Caco-2 (cell line): ENCODE results near the gene AIG1. TPM values are rescaled to one million over a fixed set of nuclear protein-coding genes. Genes with fewer than 3 reads are reported as not detected.

Experiments
- BruUV-seq: library from RNA; stranded (reverse); fragments of 400-500 nt; replicated peaks from 2 replicates; lab custom pipeline; 2021; lab: Mats Ljungman, UMichigan
- CTCF ChIA-PET: fragments of 300-600 bp; sonication (Branson Sonifier 250); formaldehyde crosslinking; loops from one replicate; lab custom pipeline; 2022; ENCODE audit warnings: antibody characterized with exemption; lab: Charles Lee
- POLR2A ChIA-PET: fragments of 300-600 bp; sonication (Branson Sonifier 250); formaldehyde crosslinking; loops from one replicate; lab custom pipeline; 2022; ENCODE audit warnings: antibody characterized with exemption; lab: Charles Lee
- DNase-seq, 2 experiments: peaks; one replicate each; pipeline versions ENCODE4 v3.0.0 to v3.0.0-alpha.2; 2020 to 2022
- H3K27me3 ChIP-seq: replicated peaks from 2 replicates; pipeline ENCODE4 v1.6.0; 2011; ENCODE audit warnings: low read length; ENCODE audit not compliant: control insufficient read depth, insufficient read depth
- H3K36me3 ChIP-seq: 2 replicates; pipeline ENCODE4 v1.5.1; 2011; ENCODE audit warnings: low read length; ENCODE audit not compliant: control insufficient read depth, insufficient read depth
- H3K4me1 ChIP-seq: fragments of 250-450 bp; sonication (Bioruptor Pico); 2 replicates; pipeline ENCODE4 v1.5.1; 2020; ENCODE audit warnings: mild to moderate bottlenecking
- H3K4me3 ChIP-seq: 2 replicates; pipeline ENCODE4 v1.5.1; 2011; ENCODE audit warnings: low read depth, mild to moderate bottlenecking, control low read depth, low read length
- H3K9me3 ChIP-seq: fragments of 250-450 bp; sonication (Bioruptor Pico); 2 replicates; pipeline ENCODE4 v1.5.1; 2020; ENCODE audit warnings: mild to moderate bottlenecking, moderate library complexity
- H3K27ac Mint-ChIP-seq: one replicate; pipeline ENCODE4 v1.8.0; 2022; ENCODE audit warnings: mixed read lengths; ENCODE audit not compliant: unreplicated experiment
- H3K27me3 Mint-ChIP-seq: one replicate; pipeline ENCODE4 v1.8.0; 2022; ENCODE audit warnings: mixed read lengths; ENCODE audit not compliant: insufficient read depth, unreplicated experiment
- H3K36me3 Mint-ChIP-seq: one replicate; pipeline ENCODE4 v1.8.0; 2022; ENCODE audit warnings: mild to moderate bottlenecking, mixed read lengths; ENCODE audit not compliant: insufficient read depth, unreplicated experiment
- H3K4me1 Mint-ChIP-seq: one replicate; pipeline ENCODE4 v1.8.0; 2022; ENCODE audit warnings: low read depth, mixed read lengths; ENCODE audit not compliant: unreplicated experiment
- H3K4me3 Mint-ChIP-seq: one replicate; pipeline ENCODE4 v1.8.0; 2022; ENCODE audit warnings: mild to moderate bottlenecking, moderate library complexity, mixed read lengths; ENCODE audit not compliant: unreplicated experiment
- H3K9me3 Mint-ChIP-seq: one replicate; pipeline ENCODE4 v1.8.0; 2022; ENCODE audit warnings: mixed read lengths; ENCODE audit not compliant: unreplicated experiment
- CTCF ChIP-seq, 2 experiments: fragments of 200-600 bp in 1 of 2; IDR thresholded peaks; 1 replicate in 1 of 2; 2 replicates in 1 of 2; pipeline versions ENCODE4 v1.5.1 to v1.8.0; 2011 to 2022; ENCODE audit warnings: antibody characterized with exemption in 1 of 2, control low read depth in 1 of 2, inconsistent platforms in 1 of 2, low read depth in 1 of 2, low read length in 1 of 2, mild to moderate bottlenecking in 1 of 2, moderate library complexity in 1 of 2; ENCODE audit not compliant: insufficient read depth in 1 of 2, severe bottlenecking in 1 of 2, unreplicated experiment in 1 of 2
- intact Hi-C: fragments of 100-400 bp; cut with micrococcal nuclease; formaldehyde crosslinking; loops from one replicate; pipeline ENCODE4 v1.10.0; 2022; ENCODE audit not compliant: unreplicated experiment
- total RNA-seq: library from RNA; stranded (reverse); gene quantifications from 2 replicates; pipeline ENCODE4 v1.2.3, GENCODE V29; 2022

The AIG1 gene
- total RNA-seq, 1 experiment from 2014 or later, result 27.6 TPM

- Mint-ChIP-seq H3K27ac (no peak overlapping the region), H3K36me3 (peaks cover 4% of the 10 kb centered on the region), H3K4me3 (no peak overlapping the region), H3K9me3 (peaks cover 12% of the 10 kb centered on the region), H3K4me1 (no peaks in the 10 kb centered on the region), H3K27me3 (no peaks in the 10 kb centered on the region)
- POLR2A ChIA-PET, result no interaction called here
- H3K27me3 ChIP-seq, result no peaks in the 10 kb centered on the region
- no peak for TF ChIP-seq CTCF (IDR thresholded peaks at IDR 0.05; ENCODE audit: insufficient read depth in 1 of 2, low read depth in 1 of 2, low read length in 1 of 2, severe bottlenecking in 1 of 2, unreplicated experiment in 1 of 2)
- no peaks in the 10 kb centered on the region for H3K4me1 ChIP-seq
- DNase-seq, result no peak
- no TSS peak for BruUV-seq
- intact Hi-C loops, result no loop called here
- H3K9me3 ChIP-seq, result 0 out of 2 replicates have a peak, but pooled peaks cover 5% of the 10 kb centered on the region
- H3K36me3 ChIP-seq, result no peaks in the 10 kb centered on the region
- CTCF ChIA-PET, result no interaction called here
- no peak overlapping the region for H3K4me3 ChIP-seq
Measured at GRCh38 chr6:143128681-143129015, 68.0 kb downstream of the AIG1 start.

DNA sequence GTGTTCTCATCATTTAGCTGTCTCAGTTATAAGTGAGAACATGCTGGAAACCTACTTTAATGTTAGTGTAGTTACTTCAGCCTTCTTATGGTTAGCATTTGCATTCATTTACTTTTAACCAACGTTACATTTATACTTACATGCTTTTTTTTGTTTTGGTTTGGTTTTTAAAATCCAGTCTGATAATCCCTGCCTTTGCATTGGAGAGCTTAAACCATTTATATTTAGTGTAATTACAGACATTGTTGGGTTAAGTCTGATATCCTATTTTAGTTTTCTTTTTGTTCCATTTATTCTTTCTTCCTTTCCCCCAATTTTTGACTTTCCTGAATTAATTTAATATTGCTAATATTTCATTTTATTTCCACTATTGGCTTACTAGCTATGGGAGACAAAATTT lies 70.2 kb downstream of the AIG1 start:
- intact Hi-C loops, result no loop called here
- TF ChIP-seq CTCF (IDR thresholded peaks at IDR 0.05; ENCODE audit: insufficient read depth in 1 of 2, low read depth in 1 of 2, low read length in 1 of 2, severe bottlenecking in 1 of 2, unreplicated experiment in 1 of 2), result no peak
- no peaks in the 10 kb centered on the region for H3K4me1 ChIP-seq
- Mint-ChIP-seq H3K27me3 (no peaks in the 10 kb centered on the region), H3K27ac (no peak overlapping the region), H3K9me3 (peaks cover 12% of the 10 kb centered on the region), H3K4me3 (no peak overlapping the region), H3K4me1 (no peaks in the 10 kb centered on the region), H3K36me3 (peaks cover 4% of the 10 kb centered on the region)
- POLR2A ChIA-PET, result no interaction called here
- H3K27me3 ChIP-seq, result no peaks in the 10 kb centered on the region
- no peak overlapping the region for H3K4me3 ChIP-seq
- H3K9me3 ChIP-seq, result 0 out of 2 replicates have a peak, but pooled peaks cover 5% of the 10 kb centered on the region
- CTCF ChIA-PET, result no interaction called here
- no TSS peak for BruUV-seq
- no peak for DNase-seq
- no peaks in the 10 kb centered on the region for H3K36me3 ChIP-seq

GRCh38 chr6:143135325-143135724 lies 74.6 kb downstream of the AIG1 start:
- ChIA-PET POLR2A (no interaction called here), CTCF (no interaction called here)
- no peak for DNase-seq
- 0 out of 2 replicates have a peak, but pooled peaks cover 5% of the 10 kb centered on the region for H3K9me3 ChIP-seq
- no peak overlapping the region for H3K4me3 Mint-ChIP-seq
- H3K27me3 ChIP-seq, result no peaks in the 10 kb centered on the region
- peaks cover 12% of the 10 kb centered on the region for H3K9me3 Mint-ChIP-seq
- BruUV-seq, result no TSS peak
- H3K4me3 ChIP-seq, result no peak overlapping the region
- no peaks in the 10 kb centered on the region for H3K4me1 Mint-ChIP-seq
- no peaks in the 10 kb centered on the region for H3K36me3 ChIP-seq
- intact Hi-C loops, result no loop called here
- no peak for TF ChIP-seq CTCF (IDR thresholded peaks at IDR 0.05; ENCODE audit: insufficient read depth in 1 of 2, low read depth in 1 of 2, low read length in 1 of 2, severe bottlenecking in 1 of 2, unreplicated experiment in 1 of 2)
- peaks cover 4% of the 10 kb centered on the region for H3K36me3 Mint-ChIP-seq
- H3K27me3 Mint-ChIP-seq, result no peaks in the 10 kb centered on the region
- H3K4me1 ChIP-seq, result no peaks in the 10 kb centered on the region
- H3K27ac Mint-ChIP-seq, result no peak overlapping the region
